CD4-positive, alpha-beta T cell treated with Interleukin-17A for 1 hour (primary cell): Measurements from ENCODE around the gene MIB1.

Experiments
- DNase-seq: peaks from one replicate; pipeline ENCODE4 v3.0.0-alpha.2; 2020

Gene MIB1

GRCh38 chr18:21900605-21901352, 160.2 kb downstream of the MIB1 start:
- DNase-seq = no peak

- DNase-seq = no peak
Measured at GRCh38 chr18:21901423-21901945, 160.9 kb downstream of the MIB1 start.

- DNase-seq = no peak
Measured at GRCh38 chr18:21903709-21904108, 163.1 kb downstream of the MIB1 start.

GRCh38 chr18:21904856-21905255, 164.3 kb downstream of the MIB1 start:
- no peak for DNase-seq

GRCh38 chr18:21907451-21907850, 166.9 kb downstream of the MIB1 start:
- no peak for DNase-seq

GRCh38 chr18:21908711-21909110, 168.1 kb downstream of the MIB1 start:
- no peak for DNase-seq

- DNase-seq = no peak
Measured at GRCh38 chr18:21910906-21911305, 170.3 kb downstream of the MIB1 start.

- no peak for DNase-seq
Measured at GRCh38 chr18:21911551-21911950, 171.0 kb downstream of the MIB1 start.

GRCh38 chr18:21912339-21913239, 172.0 kb downstream of the MIB1 start:
- no peak for DNase-seq

- DNase-seq = no peak
Measured at GRCh38 chr18:21914739-21915319, 174.2 kb downstream of the MIB1 start.

GRCh38 chr18:21915546-21915945, 175.0 kb downstream of the MIB1 start:
- no peak for DNase-seq

GRCh38 chr18:21916594-21916993, 176.0 kb downstream of the MIB1 start:
- DNase-seq = no peak

GRCh38 chr18:21918693-21919092, 178.1 kb downstream of the MIB1 start:
- no peak for DNase-seq
